Activated CD8-positive, alpha-beta memory T cell treated with anti-CD3 and anti-CD28 coated beads, Interleukin-2, amount 50 U/mL, for 24 hours (primary cell): ENCODE data around the gene LRRC49.
"Not testable (repeated sequence)": the region's sequence is repeated elsewhere in the genome, so short reads cannot be mapped to it uniquely, and the experiment has no call there.

Experiments used
- DNase-seq: peaks from one replicate; pipeline ENCODE4 v3.0.0-alpha.2; 2020; ENCODE audit errors: extremely low read depth

The LRRC49 gene

DNA sequence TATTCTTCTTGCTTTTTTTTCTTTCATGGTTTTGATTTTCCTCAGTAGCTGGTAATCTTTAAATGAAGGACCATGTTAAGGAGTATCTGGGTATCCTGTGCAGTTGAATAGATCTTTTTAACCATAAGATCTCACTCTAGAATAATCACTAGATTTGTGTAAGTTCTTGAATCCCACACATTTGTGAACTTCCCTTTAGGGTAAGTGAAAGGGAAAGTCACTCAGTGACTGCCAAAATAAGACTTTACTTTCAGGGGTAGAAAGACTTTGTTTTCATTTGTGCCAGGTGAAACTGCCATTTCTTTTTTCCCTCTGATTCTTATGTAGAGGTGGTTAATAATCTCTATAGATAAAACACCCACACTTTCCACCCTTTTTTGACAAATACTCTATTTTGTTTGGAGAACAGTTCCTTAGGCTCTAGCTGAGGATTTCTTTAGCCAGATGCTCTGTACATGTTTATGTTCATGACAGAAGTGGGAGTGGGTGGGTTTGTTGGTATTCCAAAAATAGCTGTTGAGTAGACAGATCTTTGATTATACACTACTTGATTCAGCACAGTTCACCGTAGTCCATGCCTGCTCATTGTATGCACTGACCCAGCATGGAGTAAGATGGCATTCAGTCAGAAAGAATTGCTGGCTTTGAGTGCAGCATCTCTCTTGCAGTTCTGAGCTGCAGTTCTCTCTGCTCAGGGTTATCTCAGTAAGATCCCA, 28.5 kb downstream of the LRRC49 start:
- no peak for DNase-seq

DNA sequence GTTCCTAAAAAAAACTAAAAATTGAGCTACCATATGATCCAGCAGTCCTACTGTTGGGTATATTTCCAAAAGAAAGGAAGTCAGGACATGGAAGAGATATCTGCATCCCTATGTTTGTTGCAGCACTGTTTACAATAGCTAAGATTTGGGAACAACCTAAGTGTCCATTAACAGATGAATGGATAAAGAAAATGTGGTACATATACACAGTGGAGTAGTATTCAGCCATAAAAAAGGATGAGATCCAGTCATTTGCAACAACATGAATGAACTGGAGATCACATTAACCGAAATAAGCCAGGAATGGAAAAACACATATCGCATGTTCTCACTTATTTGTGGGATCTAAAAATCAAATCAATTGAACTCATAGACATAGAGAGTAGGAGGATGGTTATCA, 29.5 kb downstream of the LRRC49 start:
- no peak for DNase-seq

DNA sequence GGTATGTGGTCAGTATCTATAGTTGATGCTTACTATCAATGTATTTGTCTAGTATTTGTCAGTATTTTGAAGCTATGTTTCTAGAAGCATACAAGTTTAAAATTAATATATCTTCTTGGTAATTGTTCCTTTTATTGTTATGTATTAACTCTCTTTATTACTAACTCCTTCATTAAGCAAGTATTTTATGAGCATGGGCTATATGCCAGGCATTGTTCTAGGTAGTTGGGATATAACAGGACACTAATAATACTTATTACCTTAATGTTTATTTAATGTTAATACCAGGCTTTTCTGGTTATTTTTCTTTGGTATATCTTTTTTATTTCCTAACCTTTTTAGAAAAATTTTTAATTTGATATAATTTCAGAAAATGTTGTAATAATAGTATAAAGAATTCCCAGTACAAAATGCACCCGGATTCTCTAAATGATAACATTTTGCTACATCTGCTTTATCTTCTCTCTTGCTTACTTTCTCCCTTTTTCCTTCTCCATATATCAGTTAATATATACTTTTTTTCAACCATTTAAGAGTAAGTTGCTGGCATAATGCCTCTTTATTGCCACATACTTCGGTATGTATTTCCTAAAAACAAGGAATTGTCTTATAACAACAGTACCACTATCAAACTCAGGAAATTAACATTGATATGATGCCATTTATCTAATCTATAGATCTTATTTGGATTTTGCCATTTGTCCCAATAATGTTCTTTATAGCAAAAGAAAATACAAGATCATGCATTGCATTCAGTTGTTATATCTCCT, 30.9 kb downstream of the LRRC49 start:
- DNase-seq = no peak

DNA sequence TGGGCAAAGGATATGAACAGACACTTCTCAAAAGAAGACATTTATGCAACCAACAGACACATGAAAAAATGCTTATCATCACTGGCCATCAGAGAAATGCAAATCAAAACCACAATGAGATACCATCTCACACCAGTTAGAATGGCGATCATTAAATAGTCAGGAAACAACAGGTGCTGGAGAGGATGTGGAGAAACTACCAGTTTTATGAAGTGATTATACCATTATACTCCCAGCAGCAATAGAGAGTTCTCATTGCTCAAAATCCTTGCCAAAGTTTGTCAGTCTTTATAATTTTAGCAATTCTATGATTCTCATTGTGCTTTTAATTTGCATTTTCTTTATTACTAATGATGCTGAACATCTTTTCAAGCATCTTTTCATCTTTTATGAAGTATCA, 34.3 kb downstream of the LRRC49 start:
- DNase-seq = not testable (repeated sequence)

DNA sequence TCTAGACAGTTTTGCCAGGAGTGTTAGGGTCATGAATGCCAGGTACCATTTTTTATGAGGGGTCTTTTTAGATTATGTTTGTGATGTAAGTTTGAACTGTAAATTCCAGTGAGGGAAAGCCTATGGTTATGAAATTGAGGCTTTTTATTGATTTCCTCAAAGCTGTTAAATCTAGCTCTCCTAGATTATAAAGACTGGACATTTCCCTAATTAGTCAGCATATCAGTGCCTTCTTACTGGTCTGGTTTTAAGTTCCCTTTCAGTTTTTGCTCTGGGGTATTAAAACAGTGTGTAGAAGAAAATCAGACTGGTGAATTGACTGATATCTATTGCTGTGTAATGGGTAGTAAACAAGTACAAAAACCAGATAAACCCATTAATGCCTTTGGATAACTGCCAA, 39.2 kb downstream of the LRRC49 start:
- DNase-seq = no peak

DNA sequence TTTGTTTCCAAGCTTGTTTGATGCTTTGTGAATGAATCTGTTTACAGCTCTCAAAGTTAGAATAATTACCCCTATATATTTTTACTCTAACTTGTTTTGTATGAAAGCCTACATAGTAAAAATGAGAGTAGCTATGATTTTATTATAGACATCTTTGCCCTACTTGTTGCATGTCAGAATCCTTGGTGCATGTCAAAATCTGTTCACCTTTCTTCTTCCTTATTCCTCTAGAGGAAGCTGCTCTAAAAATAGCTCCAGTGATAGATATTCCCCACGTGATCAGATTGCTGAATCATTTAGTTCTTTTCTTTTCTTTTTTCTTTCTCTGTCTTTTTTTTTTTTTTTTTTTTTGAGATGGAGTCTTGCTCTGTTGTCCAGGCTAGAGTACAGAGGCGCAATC, 39.8 kb downstream of the LRRC49 start:
- DNase-seq = no peak

DNA sequence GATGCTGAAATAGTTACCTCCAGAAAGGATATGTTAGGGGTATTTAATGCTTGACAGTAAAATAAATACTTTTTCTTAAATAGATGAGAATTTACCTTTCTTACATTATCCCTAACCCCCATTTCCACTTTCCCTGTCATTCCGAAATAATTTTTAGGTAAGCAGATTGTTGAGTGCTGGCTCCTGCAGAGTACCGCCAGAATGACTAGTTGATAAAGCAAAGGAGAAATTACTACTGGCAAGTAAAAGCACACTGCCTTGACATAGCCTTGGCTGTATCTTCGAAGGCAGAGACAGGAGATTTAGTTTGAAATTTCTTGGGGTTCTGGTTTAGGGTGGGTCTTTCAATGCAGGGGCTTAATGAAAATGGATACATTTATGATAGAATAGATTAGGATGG, 40.8 kb downstream of the LRRC49 start:
- DNase-seq = no peak

DNA sequence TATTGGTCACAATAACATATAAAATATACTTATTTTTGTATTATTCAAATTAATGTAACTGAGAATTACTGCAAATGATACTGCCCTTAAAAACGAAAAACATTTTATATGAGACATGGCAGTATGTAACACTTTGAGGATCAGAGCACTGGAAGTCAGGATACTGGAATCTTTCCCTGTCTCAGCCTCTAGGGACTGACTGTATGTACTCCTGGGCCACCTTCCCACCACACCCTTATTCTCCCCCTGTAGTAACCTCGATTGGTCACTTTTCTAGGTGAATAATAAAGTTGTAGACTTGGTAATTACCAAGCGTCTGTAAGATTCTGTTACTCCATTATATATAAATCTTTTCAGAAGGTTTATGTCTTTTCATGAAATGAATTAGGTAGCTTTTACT, 43.0 kb downstream of the LRRC49 start:
- no peak for DNase-seq

DNA sequence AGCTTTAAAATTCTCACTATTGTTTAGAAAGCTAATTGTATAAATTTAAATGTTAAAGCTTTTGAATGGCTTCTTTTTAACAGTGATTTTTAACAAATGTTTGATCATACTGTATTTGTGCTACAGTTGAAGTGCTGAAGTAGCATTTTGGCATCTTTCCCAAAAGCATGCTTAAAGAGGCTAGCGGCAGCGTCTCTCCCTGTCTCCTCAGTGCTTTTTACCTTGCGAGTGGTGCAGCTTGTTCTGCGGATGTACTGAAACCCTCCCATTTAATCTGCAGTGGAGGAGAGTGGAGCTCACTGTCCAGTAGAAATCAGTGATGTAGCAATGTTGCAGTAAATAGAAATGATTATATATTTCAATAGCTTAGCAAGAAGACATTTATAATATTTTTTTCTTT, 43.7 kb downstream of the LRRC49 start:
- DNase-seq = no peak

DNA sequence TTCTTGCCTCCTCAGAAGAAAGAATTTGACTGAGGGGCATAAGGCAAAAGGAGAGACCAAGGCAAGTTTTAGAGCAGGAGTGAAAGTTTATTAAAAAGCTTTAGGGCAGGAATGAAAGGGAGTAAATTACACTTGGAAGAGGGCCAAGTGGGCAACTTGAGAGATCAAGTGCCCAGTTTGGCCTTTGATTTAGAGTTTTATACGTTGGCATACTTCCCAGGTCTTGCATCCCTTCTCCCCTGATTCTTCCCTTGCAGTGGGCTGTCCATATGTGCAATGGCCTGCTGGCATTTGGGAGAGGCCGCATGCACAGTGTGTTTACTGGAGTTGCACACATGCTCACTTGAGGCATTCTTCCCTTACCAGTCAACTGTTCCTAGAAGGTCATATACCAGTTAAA, 50.7 kb downstream of the LRRC49 start:
- DNase-seq = not testable (repeated sequence)

DNA sequence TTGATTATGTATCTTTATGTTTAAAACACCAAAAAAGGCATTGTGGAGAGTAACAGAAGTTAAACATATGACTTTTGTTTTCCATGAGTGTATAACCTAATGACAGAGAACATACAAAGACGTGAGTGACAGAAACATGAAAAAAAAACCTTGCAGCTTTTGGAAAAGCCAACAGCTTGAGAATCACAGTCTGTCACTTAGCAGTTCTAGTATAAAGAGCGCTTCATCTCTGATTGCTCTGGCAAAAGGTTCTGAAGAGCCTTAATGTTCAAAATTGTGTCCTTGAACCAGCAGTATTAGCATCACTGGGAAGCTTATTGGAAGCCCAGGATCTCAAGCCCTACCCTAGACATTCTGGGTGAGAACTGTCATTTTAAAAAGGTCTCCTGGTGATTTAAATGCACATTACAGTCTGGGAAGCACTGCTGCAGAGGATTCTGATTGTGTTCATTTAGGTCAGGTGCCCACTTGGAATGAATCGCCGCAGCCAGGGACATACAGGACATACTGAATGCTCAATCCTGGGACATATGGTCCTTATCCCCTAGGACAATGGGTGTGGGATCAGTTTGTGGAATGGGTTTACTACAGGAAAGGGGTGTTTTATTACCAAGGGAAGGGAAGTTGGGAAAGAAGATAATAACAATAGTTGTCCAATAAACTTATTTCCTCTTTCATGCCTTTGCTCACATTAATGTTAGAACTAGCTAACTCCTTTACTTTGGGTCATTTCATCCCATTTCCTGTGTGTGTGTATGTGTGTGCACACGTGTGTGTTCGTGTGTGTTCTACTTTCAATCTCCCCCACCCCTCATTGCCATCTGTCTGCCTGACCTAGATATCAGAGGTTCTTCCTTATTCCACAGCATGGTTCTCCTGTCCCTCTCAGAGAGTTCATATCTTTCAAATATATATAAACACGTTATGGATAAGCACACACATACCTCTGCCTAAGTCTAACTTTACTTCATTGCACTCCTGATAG, 55.0 kb downstream of the LRRC49 start:
- DNase-seq = no peak

DNA sequence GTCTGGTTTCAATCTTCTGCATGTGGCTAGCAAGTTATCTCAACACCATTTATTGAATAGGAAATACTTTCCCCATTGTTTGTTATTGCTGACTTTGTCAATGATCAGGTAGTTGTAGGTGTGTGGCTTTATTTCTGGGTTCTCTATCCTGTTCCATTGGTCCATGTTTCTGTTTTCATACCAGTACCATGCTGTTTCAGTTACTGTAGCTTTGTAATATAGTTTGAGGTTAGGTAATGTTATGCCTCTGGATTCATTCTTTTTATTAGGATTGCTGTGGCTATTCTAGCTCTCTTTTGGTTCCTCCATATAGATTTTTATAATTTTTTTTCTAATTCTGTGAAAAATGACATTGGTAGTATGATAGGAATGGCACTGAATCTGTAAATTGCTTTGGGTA, 58.3 kb downstream of the LRRC49 start:
- no peak for DNase-seq

DNA sequence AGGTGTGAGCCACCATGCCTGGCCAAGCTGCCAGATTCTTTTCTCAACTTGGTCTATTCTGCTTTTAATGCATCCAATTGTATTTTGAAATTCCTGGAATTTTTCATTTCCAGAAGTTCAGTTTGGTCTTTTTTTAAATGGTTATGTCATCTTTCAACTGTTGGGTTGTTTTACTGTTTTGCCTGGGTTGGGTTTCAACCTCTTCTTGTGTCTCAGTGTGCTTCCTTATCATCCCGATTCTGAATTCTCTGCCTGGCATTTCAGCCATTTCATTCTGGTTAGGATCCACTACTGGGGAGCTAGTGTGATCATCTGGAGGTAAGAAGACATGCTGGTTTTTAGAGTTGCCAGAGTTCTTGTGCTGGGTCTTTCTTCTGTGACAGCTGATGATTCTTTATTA, 61.5 kb downstream of the LRRC49 start:
- DNase-seq = no peak

DNA sequence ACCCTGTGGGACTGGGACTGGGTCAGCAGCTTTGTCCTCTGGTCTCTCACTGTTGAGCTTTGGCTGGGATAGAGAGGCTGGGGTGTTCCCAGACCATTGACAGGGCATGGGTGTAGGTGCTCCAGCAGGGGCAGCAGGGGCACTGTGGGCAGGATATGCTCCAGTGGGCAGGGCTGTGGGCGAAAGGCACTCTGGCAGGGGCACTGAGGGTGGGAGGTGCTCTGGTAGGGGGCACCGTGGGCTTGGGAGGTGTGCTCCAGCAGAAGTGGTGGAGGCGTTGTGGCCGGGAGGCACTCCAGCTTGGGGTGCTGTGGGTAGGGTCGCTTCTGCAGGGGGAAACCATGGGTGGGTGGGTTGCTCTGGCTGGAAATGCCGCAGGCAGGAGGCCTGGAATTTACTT, 62.1 kb downstream of the LRRC49 start:
- DNase-seq = no peak

DNA sequence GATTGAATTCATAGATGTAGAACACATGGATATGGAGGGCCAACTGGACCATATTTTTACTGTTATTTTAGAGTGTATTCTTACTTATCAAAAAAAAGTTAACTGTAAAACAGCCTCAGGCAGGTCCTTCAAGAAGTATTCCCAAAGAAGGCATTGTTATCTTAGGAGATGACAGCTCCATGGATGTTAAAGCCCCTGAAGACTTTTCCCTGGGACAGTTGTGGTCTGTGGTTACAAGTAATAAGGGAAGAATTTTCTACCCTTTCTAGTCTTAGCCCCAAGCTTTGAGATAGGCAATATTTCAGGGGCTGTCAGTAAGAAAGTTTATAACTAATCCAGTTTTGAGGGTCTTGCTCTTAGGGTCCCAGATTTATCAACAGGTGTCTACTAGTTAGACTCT, 62.5 kb downstream of the LRRC49 start:
- DNase-seq = no peak

DNA sequence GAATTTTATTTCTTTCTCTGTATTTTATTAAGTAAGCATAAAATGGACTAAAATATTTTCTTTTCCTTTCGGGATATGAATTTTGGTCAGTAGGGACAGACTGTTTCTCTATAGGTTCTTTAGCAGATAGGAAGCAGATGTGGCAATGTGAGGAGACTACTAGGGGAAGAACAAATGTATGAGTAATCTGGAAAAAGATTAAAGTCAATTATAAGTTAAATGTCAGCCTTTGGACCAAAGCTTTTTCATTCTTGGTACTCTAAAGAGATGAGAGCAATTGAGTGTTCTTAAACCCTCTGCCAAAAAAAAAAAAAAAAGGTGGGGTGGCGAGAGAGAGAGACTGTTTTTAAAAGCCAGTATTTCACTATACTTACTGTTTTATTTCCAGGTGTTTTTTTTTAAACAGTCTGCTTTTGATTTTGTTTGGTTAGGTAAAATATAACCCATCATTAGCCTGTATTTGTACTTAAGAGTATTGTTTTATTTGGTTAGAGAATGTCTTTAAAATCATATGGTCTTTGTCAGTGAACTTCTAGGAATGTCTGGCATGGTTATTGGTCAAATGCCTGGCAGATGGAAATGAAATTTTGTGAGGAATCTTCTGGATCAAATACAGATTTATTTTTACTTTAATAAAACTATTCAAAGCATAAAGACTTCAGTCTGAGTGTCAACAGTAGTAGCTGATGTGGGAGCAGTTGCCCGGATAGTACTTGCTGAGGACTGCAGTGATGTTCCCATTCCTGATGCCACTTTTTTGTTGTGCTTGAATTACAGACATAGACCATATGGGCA, 63.8 kb downstream of the LRRC49 start:
- no peak for DNase-seq

DNA sequence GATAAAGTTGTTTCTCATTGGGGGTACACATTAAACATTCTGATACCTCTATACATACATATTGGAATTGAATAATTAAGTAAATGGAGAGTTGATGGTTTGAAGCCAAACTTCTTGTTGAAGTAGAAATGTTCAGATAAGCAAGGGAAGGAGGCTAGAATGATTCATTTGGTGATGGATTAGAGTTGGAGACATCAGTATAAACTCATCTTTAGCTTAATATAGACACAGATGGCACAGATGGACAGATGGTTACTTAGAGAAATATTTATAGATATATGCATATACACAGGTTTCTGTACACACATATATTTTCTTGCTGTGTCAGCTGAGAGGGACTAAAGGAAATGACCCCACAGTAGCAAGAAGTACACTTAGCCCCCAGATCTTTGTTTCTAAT, 69.5 kb downstream of the LRRC49 start:
- no peak for DNase-seq

DNA sequence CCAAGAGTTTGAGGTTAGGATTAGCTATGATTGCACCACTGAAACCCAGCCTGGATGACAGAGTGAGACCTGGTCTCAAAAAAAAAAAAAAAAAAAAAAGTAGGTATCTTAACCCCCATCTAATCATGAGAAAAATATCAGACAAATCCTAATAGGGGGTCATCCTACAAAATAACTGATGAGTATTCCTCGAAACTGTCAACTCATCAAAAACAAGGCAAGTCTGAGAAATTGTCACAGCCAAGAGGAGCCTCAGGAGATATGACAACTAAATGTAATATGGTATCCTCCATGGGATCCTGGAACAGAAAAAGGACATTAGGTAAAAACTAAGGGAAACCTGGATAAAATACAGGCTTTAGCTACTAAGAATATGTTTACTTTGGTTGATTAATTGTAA, 70.6 kb downstream of the LRRC49 start:
- DNase-seq = no peak

DNA sequence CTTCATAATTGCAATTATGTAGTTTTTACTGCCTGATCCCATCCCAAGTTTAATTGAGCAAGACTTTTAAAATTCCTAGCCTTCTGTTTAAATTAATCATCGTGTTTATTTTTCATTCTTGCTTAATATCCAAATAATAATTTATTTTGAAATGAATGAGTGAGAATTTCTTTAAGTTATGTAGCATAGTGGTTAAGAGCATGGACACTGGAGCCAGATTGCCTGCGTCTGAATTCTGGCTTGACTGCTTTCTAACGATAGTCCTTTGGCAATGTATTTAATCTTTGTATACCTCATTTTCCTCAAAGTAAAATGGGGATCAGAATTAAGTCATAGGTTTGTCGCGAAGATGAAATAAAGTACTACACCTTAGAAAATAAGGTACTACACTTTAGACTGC, 71.4 kb downstream of the LRRC49 start:
- DNase-seq = no peak

DNA sequence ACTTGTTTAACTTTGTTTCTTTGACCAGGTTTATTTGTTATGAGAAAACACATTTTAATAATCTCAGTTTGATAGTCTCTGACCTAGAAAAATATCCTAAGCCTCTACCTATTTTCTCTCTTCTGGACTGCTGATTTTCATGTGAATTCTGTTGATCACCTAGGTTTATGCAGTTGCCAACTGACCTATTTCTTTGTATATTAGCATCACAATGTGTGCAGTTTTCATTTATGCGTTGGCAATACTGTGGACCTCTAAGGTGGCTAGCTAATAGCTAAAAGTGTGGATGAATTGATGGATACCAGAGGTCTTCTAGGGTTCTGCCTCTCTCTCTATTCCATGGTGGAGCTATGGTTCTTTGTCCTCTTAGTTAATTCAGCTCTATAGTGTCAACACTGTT, 72.1 kb downstream of the LRRC49 start:
- no peak for DNase-seq

DNA sequence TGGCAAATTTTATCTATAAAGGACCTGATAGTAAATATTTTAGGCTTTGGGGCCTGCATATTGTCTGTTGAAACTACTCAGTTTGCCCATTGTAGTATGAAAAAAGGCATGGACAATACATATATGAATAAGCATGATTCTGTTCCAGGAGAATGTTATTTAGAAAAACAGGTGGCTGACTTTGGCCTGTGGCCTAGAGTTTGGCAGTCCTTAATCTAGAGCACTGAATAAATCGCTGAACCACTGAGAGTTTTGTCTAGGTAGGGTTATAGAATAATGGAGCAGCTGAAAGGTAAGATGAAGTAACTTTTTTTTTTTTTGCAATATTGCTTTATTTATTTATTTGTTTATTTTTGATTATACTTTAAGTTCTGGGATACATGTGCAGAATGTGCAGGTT, 75.0 kb downstream of the LRRC49 start:
- no peak for DNase-seq
